ENCODE data around the gene CC2D2A.
"Not testable (repeated sequence)": the region's sequence is repeated elsewhere in the genome, so short reads cannot be mapped to it uniquely, and the experiment has no call there.

Gene CC2D2A

GRCh38 chr4:15516494-15516893 lies 46.8 kb downstream of the CC2D2A start:
- DNase-seq (ENCODE audit: low read depth in 2 of 2), result no peak

DNA sequence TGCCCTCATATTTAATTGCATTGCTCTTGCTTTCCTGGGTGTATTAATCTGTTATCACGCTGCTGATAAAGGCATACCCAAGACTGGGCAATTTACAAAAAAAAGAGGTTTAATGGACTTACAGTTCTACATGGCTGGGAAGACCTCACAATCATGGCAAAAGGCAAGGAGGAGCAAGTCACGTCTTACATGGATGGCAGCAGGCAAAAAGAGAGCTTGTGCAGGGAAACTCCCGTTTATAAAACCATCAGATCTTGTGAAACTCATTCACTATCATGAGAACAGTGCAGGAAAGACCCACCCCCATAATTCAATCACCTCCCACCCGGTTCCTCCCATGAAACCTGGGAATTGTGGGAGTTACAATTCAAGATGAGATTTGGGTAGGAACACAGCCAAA lies 48.0 kb downstream of the CC2D2A start:
- not testable (repeated sequence) for DNase-seq (ENCODE audit: low read depth in 2 of 2)

GRCh38 chr4:15521442-15522039 lies 51.9 kb downstream of the CC2D2A start:
- no peak for DNase-seq (ENCODE audit: low read depth in 2 of 2)

DNA sequence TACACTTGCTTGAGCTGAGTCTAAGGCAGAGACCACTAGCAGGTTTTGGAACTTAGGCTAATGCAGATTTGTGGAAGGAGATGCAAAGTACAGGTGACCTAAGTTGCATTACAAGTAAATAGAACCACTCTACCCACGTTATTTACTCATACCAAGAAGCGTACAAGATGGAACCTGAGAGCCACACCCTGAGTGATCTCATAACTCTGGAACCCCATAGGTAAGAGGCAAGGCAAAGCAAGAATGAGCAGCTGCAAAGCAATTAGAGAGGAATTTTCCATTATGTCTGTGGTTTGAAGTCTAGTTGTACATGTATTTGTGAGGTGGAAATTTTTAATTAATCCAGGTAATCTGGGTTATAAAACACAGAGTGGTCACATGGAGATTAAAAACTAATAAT lies 55.4 kb downstream of the CC2D2A start:
- DNase-seq (ENCODE audit: low read depth in 2 of 2), result no peak

- no peak for DNase-seq (ENCODE audit: low read depth in 2 of 2)
These were observed 57.4 kb downstream of the CC2D2A start for GRCh38 chr4:15526924-15527592.

GRCh38 chr4:15531792-15532191 lies 62.1 kb downstream of the CC2D2A start:
- no peak for DNase-seq (ENCODE audit: low read depth in 2 of 2)

- no peak for DNase-seq (ENCODE audit: low read depth in 2 of 2)
These were observed 64.1 kb downstream of the CC2D2A start for GRCh38 chr4:15533817-15534216.

GRCh38 chr4:15535599-15535998 lies 65.9 kb downstream of the CC2D2A start:
- no peak for DNase-seq (ENCODE audit: low read depth in 2 of 2)

DNA sequence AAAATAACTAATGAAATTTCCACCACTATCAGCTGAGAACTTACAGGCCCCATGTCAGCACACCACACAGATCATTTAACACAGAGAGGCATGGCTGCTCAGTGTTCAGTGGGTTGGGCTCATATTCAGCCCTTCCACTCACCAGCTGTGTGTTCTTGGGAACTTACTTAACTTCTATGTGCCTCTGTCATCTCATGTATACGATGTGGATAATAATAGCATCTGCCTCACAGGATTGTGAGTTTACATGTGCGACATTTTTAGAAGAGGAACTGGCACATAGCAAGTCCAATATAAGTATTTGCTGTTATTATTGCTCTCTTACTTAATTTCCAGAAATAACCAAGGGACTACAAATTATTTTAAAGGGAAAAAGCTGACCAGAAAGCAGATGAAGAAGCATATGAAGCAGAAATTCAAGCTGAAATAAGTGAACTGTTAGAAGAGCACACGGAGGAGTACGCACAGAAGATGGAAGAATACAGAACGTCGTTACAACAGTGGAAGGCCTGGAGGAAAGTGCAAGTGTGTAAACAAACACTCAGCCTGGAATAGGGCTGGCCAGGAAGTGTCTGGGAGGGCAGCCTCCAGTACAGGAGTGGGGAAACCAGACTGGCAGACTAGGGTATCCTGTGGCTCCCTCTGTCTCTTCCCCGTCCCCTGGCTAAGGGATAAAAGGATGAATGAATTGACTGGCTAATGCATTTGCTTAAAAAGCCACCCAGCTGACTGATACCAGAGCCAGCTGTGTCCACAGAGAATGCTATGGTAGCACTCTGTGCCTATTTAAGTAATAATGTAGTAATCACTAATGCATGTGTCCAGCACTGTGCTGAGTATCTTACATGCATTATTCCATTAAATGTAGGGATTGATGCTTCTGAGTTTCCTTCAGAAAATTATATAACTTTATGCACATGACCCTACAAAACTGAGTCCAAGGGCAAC lies 67.1 kb downstream of the CC2D2A start:
- no peak for DNase-seq (ENCODE audit: low read depth in 2 of 2)

GRCh38 chr4:15541941-15542340 lies 72.3 kb downstream of the CC2D2A start:
- no peak for DNase-seq (ENCODE audit: low read depth in 2 of 2)

GRCh38 chr4:15542760-15543159 lies 73.1 kb downstream of the CC2D2A start:
- DNase-seq (ENCODE audit: low read depth in 2 of 2), result no peak

DNA sequence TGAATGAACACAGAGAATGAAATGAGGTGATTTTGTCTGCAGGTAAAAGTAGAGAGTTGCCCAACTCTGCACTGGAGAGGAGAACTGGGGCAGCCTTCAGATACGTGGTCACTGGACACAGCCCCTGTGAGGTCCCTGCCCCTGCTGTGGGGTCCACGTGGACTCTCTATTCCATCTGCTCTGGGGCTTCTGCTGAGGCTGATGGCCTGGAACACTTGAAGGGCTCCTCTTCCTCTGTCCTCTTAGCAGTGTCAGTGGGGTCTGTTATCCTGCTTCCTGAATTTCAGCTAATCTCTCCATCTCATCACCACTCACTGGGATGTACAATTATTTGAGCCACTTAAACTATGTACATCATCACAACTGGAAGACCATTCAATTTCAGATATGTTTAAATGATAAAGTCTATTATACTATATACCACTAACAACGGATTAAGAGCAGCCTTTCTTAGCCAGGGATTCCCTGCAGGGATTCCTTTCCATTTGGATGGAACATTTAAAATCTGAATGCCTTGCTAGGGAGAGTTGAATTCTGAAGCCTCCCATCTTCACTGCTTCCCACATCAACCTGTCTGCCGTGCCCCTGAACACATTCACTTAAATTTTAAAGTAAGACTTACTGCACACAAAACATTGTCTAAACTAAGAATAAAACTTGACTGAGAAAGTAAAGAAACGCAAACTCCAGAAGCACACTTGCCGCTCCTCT lies 74.0 kb downstream of the CC2D2A start:
- no peak for DNase-seq (ENCODE audit: low read depth in 2 of 2)

- no peak for DNase-seq (ENCODE audit: low read depth in 2 of 2)
These were observed 74.6 kb downstream of the CC2D2A start for GRCh38 chr4:15544248-15544729.

DNA sequence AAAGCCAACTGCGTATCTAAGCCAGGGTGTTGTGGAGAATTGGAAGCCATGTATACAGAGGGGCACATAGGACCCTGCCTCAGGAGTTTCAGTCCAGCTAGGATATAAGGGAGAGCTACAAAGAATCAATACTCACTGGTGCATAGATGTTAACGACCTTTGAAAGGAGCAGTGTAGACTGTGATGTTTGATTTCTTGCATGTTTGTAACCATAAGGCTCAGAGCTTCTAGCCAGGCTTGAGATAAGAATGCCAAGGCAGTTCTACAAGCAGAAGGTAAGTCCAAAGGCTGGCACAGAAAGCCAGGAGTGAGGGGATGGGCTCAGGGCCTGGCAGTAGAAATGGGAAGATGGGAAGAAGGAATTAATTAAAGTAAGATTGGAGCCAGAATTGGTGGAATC lies 75.7 kb downstream of the CC2D2A start:
- no peak for DNase-seq (ENCODE audit: low read depth in 2 of 2)

- no peak for DNase-seq (ENCODE audit: low read depth in 2 of 2)
These were observed 77.7 kb downstream of the CC2D2A start for GRCh38 chr4:15547392-15547791.

DNA sequence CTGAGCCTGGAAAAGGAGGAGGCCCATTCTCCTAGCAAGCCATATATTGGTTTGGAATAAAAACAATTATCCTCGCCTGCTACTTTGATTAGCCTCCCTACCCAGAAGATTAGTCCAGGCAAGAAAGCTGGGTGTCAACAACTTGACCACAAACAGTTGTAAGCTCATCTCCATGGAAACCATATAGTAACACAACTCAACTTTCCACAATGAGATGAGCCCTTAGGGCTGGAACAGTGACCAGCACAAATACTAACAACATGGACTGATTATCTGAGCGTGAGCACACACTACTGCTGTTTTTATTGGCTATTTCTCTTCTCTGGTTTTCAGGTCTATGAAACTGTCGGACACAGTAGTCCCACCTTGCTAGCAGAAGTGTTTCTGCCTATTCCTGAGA lies 80.8 kb downstream of the CC2D2A start:
- DNase-seq (ENCODE audit: low read depth in 2 of 2), result no peak

GRCh38 chr4:15551740-15552446 lies 82.2 kb downstream of the CC2D2A start:
- no peak for DNase-seq (ENCODE audit: low read depth in 2 of 2)

GRCh38 chr4:15552557-15553362 lies 83.1 kb downstream of the CC2D2A start:
- DNase-seq (ENCODE audit: low read depth in 2 of 2), result no peak

- DNase-seq (ENCODE audit: low read depth in 2 of 2), result no peak
These were observed 86.9 kb downstream of the CC2D2A start for GRCh38 chr4:15556511-15557092.

Measured in activated CD8-positive, alpha-beta memory T cell treated with anti-CD3 and anti-CD28 coated beads for 4 hours (primary cell).